SK-N-SH (cell line): Measurements from ENCODE around the gene FLYWCH2. TPM values are rescaled to one million over a fixed set of nuclear protein-coding genes. Genes with fewer than 3 reads are reported as not detected.

Source experiments
- CTCF ChIA-PET: fragments of 300-600, 350-600 bp; formaldehyde crosslinking; extraction: SDS; loops from one replicate; lab custom pipeline; 2021; lab: Yijun Ruan, JAX
- POLR2A ChIA-PET: fragments of 350-600 bp; sonication (Branson Sonifier 250); formaldehyde crosslinking; extraction: SDS; loops from one replicate; lab custom pipeline; 2020; ENCODE audit warnings: antibody characterized with exemption, inconsistent platforms; lab: Yijun Ruan, JAX
- DNase-seq: peaks from one replicate; pipeline ENCODE4 v3.0.0; 2012
- H2AFZ ChIP-seq: fragments of 200-600 bp; sonication (generic); 2 replicates; pipeline ENCODE4 v1.8.1; 2016; ENCODE audit warnings: antibody characterized with exemption, mild to moderate bottlenecking, low read depth
- H3F3A ChIP-seq: fragments of 200-600 bp; sonication (generic); replicated peaks from 2 replicates; pipeline ENCODE3; 2016; ENCODE audit warnings: antibody characterized with exemption, mild to moderate bottlenecking; ENCODE audit not compliant: insufficient read depth
- H3K27ac ChIP-seq, 2 experiments: fragments of 200-500 bp in 1 of 2; fragments of 200-600 bp in 1 of 2; sonication (Bioruptor generic) in 1 of 2; sonication (generic), shearing (Covaris generic) in 1 of 2; 2 replicates each; pipeline versions ENCODE4 v1.5.1 to v1.6.1; 2014 to 2016; ENCODE audit warnings: low read depth in 2 of 2, inconsistent platforms in 1 of 2, low read length in 1 of 2, mild to moderate bottlenecking in 1 of 2, mixed read lengths in 1 of 2
- H3K27me3 ChIP-seq: fragments of 200-600 bp; sonication (generic), shearing (Covaris generic); 2 replicates; pipeline ENCODE4 v1.6.1; 2016; ENCODE audit warnings: mixed run types; ENCODE audit not compliant: insufficient read depth
- H3K36me3 ChIP-seq, 2 experiments: fragments of 200-500 bp in 1 of 2; fragments of 200-600 bp in 1 of 2; sonication (Bioruptor generic) in 1 of 2; sonication (generic) in 1 of 2; replicated peaks in 1 of 2; 2 replicates each; pipeline versions ENCODE3 to v1.5.1; 2014 to 2016; ENCODE audit warnings: low read length in 1 of 2, mild to moderate bottlenecking in 1 of 2; ENCODE audit not compliant: insufficient read depth in 2 of 2, control insufficient read depth in 1 of 2
- H3K4me1 ChIP-seq, 2 experiments: fragments of 200-500 bp in 1 of 2; fragments of 200-600 bp in 1 of 2; sonication (Bioruptor generic) in 1 of 2; sonication (generic), shearing (Covaris generic) in 1 of 2; 2 replicates each; pipeline versions ENCODE4 v1.5.1 to v1.6.1; 2014 to 2016; ENCODE audit warnings: low read depth in 1 of 2, low read length in 1 of 2, mixed run types in 1 of 2; ENCODE audit not compliant: insufficient read depth in 2 of 2, control insufficient read depth in 1 of 2
- H3K4me2 ChIP-seq: fragments of 200-600 bp; sonication (generic), shearing (Covaris generic); 2 replicates; pipeline ENCODE4 v1.6.1; 2017; ENCODE audit warnings: mixed run types
- H3K4me3 ChIP-seq, 2 experiments: fragments of 200-500 bp in 1 of 2; fragments of 200-600 bp in 1 of 2; sonication (Bioruptor generic) in 1 of 2; sonication (generic), shearing (Covaris generic) in 1 of 2; 2 replicates each; pipeline versions ENCODE4 v1.5.1 to v1.8.1; 2014 to 2016; ENCODE audit warnings: low read depth in 2 of 2, inconsistent platforms in 1 of 2, low read length in 1 of 2, mild to moderate bottlenecking in 1 of 2, mixed read lengths in 1 of 2, moderate library complexity in 1 of 2
- H3K79me2 ChIP-seq: fragments of 200-600 bp; sonication (generic); 2 replicates; pipeline ENCODE4 v1.8.1; 2017; ENCODE audit warnings: mild to moderate bottlenecking; ENCODE audit not compliant: insufficient read depth
- H3K9ac ChIP-seq: fragments of 200-600 bp; sonication (generic); 2 replicates; pipeline ENCODE4 v1.6.1; 2017; ENCODE audit warnings: mixed run types
- H3K9me2 ChIP-seq: fragments of 200-600 bp; sonication (generic); 2 replicates; pipeline ENCODE4 v1.6.1; 2017; ENCODE audit warnings: mixed run types
- H3K9me3 ChIP-seq: fragments of 200-600 bp; sonication (generic); 2 replicates; pipeline ENCODE4 v1.6.1; 2017; ENCODE audit warnings: mixed run types, mild to moderate bottlenecking, moderate library complexity
- H4K20me1 ChIP-seq: fragments of 200-600 bp; sonication (generic); 2 replicates; pipeline ENCODE4 v1.6.1; 2017; ENCODE audit warnings: mild to moderate bottlenecking, mixed run types; ENCODE audit not compliant: insufficient read depth
- CHD2 ChIP-seq: fragments of 150-350 bp; IDR thresholded peaks from 2 replicates; pipeline ENCODE4 v1.6.1; 2018; ENCODE audit warnings: low read length; ENCODE audit not compliant: partially characterized antibody
- EZH2phosphoT487 ChIP-seq: fragments of 200-600 bp; sonication (generic); IDR thresholded peaks from 2 replicates; pipeline ENCODE4 v1.6.1; 2017; ENCODE audit warnings: low read depth, mixed run types, mild to moderate bottlenecking, antibody characterized with exemption, moderate library complexity, borderline replicate concordance
- FOSL2 ChIP-seq: IDR thresholded peaks from 2 replicates; pipeline ENCODE4 v1.4.0; 2012; ENCODE audit warnings: low read depth, mild to moderate bottlenecking, moderate library complexity, borderline replicate concordance
- FOXJ3 ChIP-seq: sonication (generic); formaldehyde crosslinking; IDR thresholded peaks from 2 replicates; pipeline ENCODE4 v1.5.1; 2020; ENCODE audit warnings: mild to moderate bottlenecking, missing genetic modification reagents
- FOXM1 ChIP-seq: IDR thresholded peaks from 2 replicates; pipeline ENCODE4 v1.4.0; 2012; ENCODE audit warnings: low read depth, mild to moderate bottlenecking
- GABPA ChIP-seq: IDR thresholded peaks from 2 replicates; pipeline ENCODE4 v1.4.0; 2012; ENCODE audit warnings: low read depth, mild to moderate bottlenecking
- NRF1 ChIP-seq: IDR thresholded peaks from 2 replicates; pipeline ENCODE4 v1.6.1; 2012; ENCODE audit warnings: low read depth, mild to moderate bottlenecking, low read length
- RCOR1 ChIP-seq: fragments of 150-350 bp; IDR thresholded peaks from 2 replicates; pipeline ENCODE4 v1.6.1; 2017; ENCODE audit warnings: antibody characterized with exemption, low read length
- RXRA ChIP-seq: IDR thresholded peaks from 2 replicates; pipeline ENCODE4 v1.4.0; 2012; ENCODE audit warnings: low read depth, mild to moderate bottlenecking, borderline replicate concordance
- SIN3A ChIP-seq: IDR thresholded peaks from 2 replicates; pipeline ENCODE4 v1.6.1; 2012; ENCODE audit warnings: low read depth, mild to moderate bottlenecking, low read length, moderate library complexity, borderline replicate concordance
- TAF1 ChIP-seq: IDR thresholded peaks from 2 replicates; pipeline ENCODE4 v1.6.1; 2012; ENCODE audit warnings: low read depth, mild to moderate bottlenecking, low read length, moderate library complexity, borderline replicate concordance
- TCF12 ChIP-seq: IDR thresholded peaks from 2 replicates; pipeline ENCODE4 v1.4.0; 2012
- TEAD4 ChIP-seq: IDR thresholded peaks from 2 replicates; pipeline ENCODE4 v1.4.0; 2012; ENCODE audit warnings: mild to moderate bottlenecking, borderline replicate concordance; ENCODE audit not compliant: insufficient read depth
- WGBS: methylation state at CpG from one replicate; pipeline ENCODE4 v1.1.6; 2017; ENCODE audit warnings: low lambda C conversion rate; 5-methylcytosine and 5-hydroxymethylcytosine counted together
- polyA plus RNA-seq, 3 experiments: library from polyadenylated mRNA; depleted of rRNA; stranded (reverse); fragments of >200 nt; gene quantifications; 2 replicates each; pipeline ENCODE4 v1.2.3, GENCODE V29; 2012
- TF ChIP-seq, protein P1 (sequence below): fragments of 150-350 bp; IDR thresholded peaks from 2 replicates; pipeline ENCODE4 v1.6.1; 2017; ENCODE audit warnings: antibody characterized with exemption, low read length, low read depth, borderline replicate concordance
- TF ChIP-seq, protein P2 (sequence below): IDR thresholded peaks from 2 replicates; pipeline ENCODE4 v1.4.0; 2012; ENCODE audit warnings: low read depth, borderline replicate concordance
- TF ChIP-seq, protein P3 (sequence below): IDR thresholded peaks from 2 replicates; pipeline ENCODE4 v1.6.1; 2012; ENCODE audit warnings: mild to moderate bottlenecking, low read depth, low read length, moderate library complexity
- TF ChIP-seq, protein P4 (sequence below): IDR thresholded peaks from 2 replicates; pipeline ENCODE4 v1.4.0; 2012; ENCODE audit warnings: low read depth

The FLYWCH2 gene
- polyA plus RNA-seq, 1 of the 3 experiments (the other 2 are of a cell fraction) = 64.8 TPM

DNA sequence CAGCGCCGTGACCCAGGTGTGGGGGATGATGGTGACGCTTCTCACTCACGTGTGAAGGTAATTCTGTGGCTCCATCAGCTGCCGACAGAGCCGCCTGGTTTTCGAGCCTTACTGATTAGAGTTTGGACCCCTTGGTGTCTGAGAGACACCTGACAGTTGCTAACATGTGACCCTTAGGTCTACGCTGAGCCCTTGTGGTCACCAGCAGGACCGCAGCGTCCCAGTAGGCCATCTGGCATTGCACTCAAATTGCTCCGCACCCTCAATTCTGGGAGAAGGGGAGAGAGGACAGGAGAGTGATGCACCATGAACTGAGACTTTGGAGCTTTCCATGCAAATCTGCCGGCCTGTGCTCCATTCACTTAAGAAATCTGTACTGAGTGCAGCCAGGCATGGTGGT, 31.2 kb downstream of the FLYWCH2 start:
- no peak overlapping the region for H3K9ac ChIP-seq
- DNase-seq = no peak
- no peak overlapping the region for H3K27ac ChIP-seq
- H3K4me2 ChIP-seq = no peak overlapping the region
- TF ChIP-seq, protein P1, sequence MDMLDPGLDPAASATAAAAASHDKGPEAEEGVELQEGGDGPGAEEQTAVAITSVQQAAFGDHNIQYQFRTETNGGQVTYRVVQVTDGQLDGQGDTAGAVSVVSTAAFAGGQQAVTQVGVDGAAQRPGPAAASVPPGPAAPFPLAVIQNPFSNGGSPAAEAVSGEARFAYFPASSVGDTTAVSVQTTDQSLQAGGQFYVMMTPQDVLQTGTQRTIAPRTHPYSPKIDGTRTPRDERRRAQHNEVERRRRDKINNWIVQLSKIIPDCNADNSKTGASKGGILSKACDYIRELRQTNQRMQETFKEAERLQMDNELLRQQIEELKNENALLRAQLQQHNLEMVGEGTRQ = no peak
- no peak for TF ChIP-seq RXRA
- TF ChIP-seq, protein P2, sequence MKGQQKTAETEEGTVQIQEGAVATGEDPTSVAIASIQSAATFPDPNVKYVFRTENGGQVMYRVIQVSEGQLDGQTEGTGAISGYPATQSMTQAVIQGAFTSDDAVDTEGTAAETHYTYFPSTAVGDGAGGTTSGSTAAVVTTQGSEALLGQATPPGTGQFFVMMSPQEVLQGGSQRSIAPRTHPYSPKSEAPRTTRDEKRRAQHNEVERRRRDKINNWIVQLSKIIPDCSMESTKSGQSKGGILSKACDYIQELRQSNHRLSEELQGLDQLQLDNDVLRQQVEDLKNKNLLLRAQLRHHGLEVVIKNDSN = no peak
- TF ChIP-seq RCOR1 = no peak
- no peak for TF ChIP-seq FOXJ3 (CRISPR knock-in tag)
- no peak for TF ChIP-seq FOXM1
- no peak for TF ChIP-seq NRF1
- no peak for TF ChIP-seq SIN3A
- no peak for TF ChIP-seq GABPA
- TF ChIP-seq EZH2phosphoT487 = no peak
- H3K4me1 ChIP-seq = peaks cover 7 to 17% of the 10 kb centered on the region in 2 experiments; a peak in 3 of 4 replicates
- POLR2A ChIA-PET = interaction anchor here (0.7 kb wide), 1 partner anchor 138 kb away, joined by 5 read pairs; no protein-coding TSS in a partner anchor
- peaks cover 30% of the 10 kb centered on the region for H3K79me2 ChIP-seq
- H4K20me1 ChIP-seq = no peaks in the 10 kb centered on the region
- no peaks in the 10 kb centered on the region for H3K9me2 ChIP-seq
- H3F3A ChIP-seq = peaks cover 37% of the 10 kb centered on the region
- peaks cover 4 to 25% of the 10 kb centered on the region in 2 experiments for H3K36me3 ChIP-seq
- no peaks in the 10 kb centered on the region for H3K27me3 ChIP-seq
- CTCF ChIA-PET = interaction anchor here (1.0 to 7.4 kb wide), 3 partner anchors 12 to 145 kb away, joined by 3 to 54 read pairs (median 16); no protein-coding TSS in a partner anchor
- H2AFZ ChIP-seq = no peak overlapping the region
- no peaks in the 10 kb centered on the region for H3K9me3 ChIP-seq
- WGBS = 90% methylated on average over 7 of the region's 12 CpGs
- H3K4me3 ChIP-seq = no peak overlapping the region

DNA sequence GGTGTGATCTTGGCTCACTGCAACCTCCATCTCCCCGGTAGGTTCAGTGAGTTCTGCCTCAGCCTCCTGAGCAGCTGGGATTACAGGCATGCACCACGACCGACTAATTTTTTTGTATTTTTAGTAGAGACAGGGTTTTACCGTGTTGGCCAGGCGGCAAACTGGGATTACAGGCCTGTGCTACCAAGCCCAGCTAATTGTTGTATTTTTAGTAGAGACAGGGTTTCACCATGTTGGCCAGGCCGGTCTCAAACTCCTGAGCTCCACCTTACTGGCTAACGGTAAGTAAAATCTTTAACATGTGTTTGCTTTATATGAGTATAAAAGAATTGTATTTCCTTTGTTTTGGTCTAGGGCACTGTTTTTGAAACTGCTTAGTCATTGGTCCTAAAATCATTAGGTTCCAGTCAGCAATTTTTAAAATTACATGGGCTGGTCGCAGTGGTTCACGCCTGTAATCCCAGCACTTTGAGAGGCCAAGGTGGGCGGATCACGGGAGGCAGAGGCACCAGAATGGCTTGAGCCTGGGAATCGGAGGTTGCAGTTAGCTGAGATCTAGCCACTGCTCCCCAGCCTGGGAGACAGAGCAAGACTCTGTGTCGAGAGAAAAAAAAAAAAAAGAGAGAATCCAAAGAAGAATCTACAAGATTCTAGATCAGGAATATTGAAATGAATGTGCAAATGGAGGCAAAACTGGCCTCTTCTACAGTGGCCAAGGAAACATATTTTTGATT, 32.3 kb downstream of the FLYWCH2 start:
- H3F3A ChIP-seq = peaks cover 37% of the 10 kb centered on the region
- peak overlapping the region in 1 of 2 experiments; percentile 59; a peak in 2 of 4 replicates for H3K27ac ChIP-seq
- H3K4me3 ChIP-seq = no peak overlapping the region
- DNase-seq = no peak
- TF ChIP-seq TEAD4 (no peak), CHD2 (no peak), TAF1 (no peak), FOSL2 (no peak), TCF12 (no peak)
- TF ChIP-seq, protein P3, sequence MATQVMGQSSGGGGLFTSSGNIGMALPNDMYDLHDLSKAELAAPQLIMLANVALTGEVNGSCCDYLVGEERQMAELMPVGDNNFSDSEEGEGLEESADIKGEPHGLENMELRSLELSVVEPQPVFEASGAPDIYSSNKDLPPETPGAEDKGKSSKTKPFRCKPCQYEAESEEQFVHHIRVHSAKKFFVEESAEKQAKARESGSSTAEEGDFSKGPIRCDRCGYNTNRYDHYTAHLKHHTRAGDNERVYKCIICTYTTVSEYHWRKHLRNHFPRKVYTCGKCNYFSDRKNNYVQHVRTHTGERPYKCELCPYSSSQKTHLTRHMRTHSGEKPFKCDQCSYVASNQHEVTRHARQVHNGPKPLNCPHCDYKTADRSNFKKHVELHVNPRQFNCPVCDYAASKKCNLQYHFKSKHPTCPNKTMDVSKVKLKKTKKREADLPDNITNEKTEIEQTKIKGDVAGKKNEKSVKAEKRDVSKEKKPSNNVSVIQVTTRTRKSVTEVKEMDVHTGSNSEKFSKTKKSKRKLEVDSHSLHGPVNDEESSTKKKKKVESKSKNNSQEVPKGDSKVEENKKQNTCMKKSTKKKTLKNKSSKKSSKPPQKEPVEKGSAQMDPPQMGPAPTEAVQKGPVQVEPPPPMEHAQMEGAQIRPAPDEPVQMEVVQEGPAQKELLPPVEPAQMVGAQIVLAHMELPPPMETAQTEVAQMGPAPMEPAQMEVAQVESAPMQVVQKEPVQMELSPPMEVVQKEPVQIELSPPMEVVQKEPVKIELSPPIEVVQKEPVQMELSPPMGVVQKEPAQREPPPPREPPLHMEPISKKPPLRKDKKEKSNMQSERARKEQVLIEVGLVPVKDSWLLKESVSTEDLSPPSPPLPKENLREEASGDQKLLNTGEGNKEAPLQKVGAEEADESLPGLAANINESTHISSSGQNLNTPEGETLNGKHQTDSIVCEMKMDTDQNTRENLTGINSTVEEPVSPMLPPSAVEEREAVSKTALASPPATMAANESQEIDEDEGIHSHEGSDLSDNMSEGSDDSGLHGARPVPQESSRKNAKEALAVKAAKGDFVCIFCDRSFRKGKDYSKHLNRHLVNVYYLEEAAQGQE = no peak
- TF ChIP-seq, protein P4, sequence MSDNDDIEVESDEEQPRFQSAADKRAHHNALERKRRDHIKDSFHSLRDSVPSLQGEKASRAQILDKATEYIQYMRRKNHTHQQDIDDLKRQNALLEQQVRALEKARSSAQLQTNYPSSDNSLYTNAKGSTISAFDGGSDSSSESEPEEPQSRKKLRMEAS = no peak
- H2AFZ ChIP-seq = no peak overlapping the region
- no peaks in the 10 kb centered on the region for H3K9me3 ChIP-seq
- H4K20me1 ChIP-seq = no peaks in the 10 kb centered on the region
- POLR2A ChIA-PET = no interaction called here
- H3K4me1 ChIP-seq = peaks cover 7 to 17% of the 10 kb centered on the region in 2 experiments; a peak in 3 of 4 replicates
- peak overlapping the region; percentile 34 for H3K4me2 ChIP-seq
- H3K27me3 ChIP-seq = no peaks in the 10 kb centered on the region
- CTCF ChIA-PET = interaction anchor here (2.0 to 7.4 kb wide), 3 partner anchors 8 to 76 kb away, joined by 6 to 54 read pairs (median 16); no protein-coding TSS in a partner anchor
- H3K36me3 ChIP-seq = peaks cover 4 to 25% of the 10 kb centered on the region in 2 experiments
- peaks cover 33% of the 10 kb centered on the region for H3K79me2 ChIP-seq
- peak overlapping the region; percentile 7; the same call in 1 of the 2 replicates for H3K9ac ChIP-seq
- no peaks in the 10 kb centered on the region for H3K9me2 ChIP-seq
- 85% methylated on average over 13 of the region's 13 CpGs for WGBS
